GM12891 (cell line): ENCODE data around the gene NSD1.

ENCODE experiments used
- DNase-seq: peaks from one replicate; pipeline ENCODE4 v3.0.0; 2011; ENCODE audit warnings: low spot score; ENCODE audit not compliant: insufficient read length
- FAIRE-seq: peaks from 2 replicates; lab custom pipeline; 2011; peaks lifted over from hg19 to GRCh38; lab: Jason Lieb, UNC
- PAX5 ChIP-seq: IDR thresholded peaks from 2 replicates; pipeline ENCODE4 v1.6.1; 2011; ENCODE audit warnings: low read length, moderate library complexity, mild to moderate bottlenecking; ENCODE audit not compliant: insufficient read depth, severe bottlenecking
- POLR2A ChIP-seq: IDR thresholded peaks from 2 replicates; pipeline ENCODE4 v1.6.1; 2011; ENCODE audit warnings: low read depth, low read length, control low read depth
- POLR2AphosphoS5 ChIP-seq: IDR thresholded peaks from 2 replicates; pipeline ENCODE4 v1.6.1; 2011; ENCODE audit warnings: low read depth, low read length, control low read depth
- POU2F2 ChIP-seq: IDR thresholded peaks from 2 replicates; pipeline ENCODE4 v1.6.1; 2011; ENCODE audit warnings: low read depth, mild to moderate bottlenecking, control low read depth, low read length, moderate library complexity
- SPI1 ChIP-seq: IDR thresholded peaks from 2 replicates; pipeline ENCODE4 v1.6.1; 2011; ENCODE audit warnings: low read depth, low read length, control low read depth
- TAF1 ChIP-seq: IDR thresholded peaks from 2 replicates; pipeline ENCODE4 v1.6.1; 2011; ENCODE audit warnings: low read depth, low read length, control low read depth

The NSD1 gene

GRCh38 chr5:177092178-177093081, 41.1 kb upstream of the NSD1 start:
- DNase-seq (no peak), FAIRE-seq (no peak)
- TF ChIP-seq POLR2AphosphoS5 (no peak), TAF1 (no peak), SPI1 (no peak), POLR2A (no peak), PAX5 (no peak), POU2F2 (no peak)

DNA sequence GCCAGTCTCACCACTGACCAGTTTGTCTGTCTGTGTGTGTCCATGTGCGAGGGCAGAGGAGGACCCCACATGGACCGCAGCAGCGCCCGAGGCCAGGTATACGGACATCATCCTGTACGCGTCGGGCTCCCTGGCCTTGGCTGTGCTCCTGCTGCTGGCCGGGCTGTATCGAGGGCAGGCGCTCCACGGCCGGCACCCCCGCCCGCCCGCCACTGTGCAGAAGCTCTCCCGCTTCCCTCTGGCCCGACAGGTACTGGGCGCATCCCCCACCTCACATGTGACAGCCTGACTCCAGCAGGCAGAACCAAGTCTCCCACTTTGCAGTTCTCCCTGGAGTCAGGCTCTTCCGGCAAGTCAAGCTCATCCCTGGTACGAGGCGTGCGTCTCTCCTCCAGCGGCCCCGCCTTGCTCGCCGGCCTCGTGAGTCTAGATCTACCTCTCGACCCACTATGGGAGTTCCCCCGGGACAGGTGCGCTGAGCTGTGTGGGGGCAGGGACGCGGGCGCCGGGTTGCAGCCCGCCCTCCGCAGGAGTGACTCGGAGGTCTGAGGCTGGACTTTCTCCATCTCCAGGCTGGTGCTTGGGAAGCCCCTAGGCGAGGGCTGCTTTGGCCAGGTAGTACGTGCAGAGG, 40.4 kb upstream of the NSD1 start:
- TF ChIP-seq POU2F2 (no peak), SPI1 (no peak), TAF1 (no peak), POLR2A (no peak), POLR2AphosphoS5 (no peak), PAX5 (no peak)
- FAIRE-seq (no peak), DNase-seq (no peak)

- TF ChIP-seq POLR2AphosphoS5: no peak
- no peak for TF ChIP-seq SPI1
- no peak for TF ChIP-seq PAX5
- TF ChIP-seq POU2F2: no peak
- no peak for TF ChIP-seq TAF1
- no peak for TF ChIP-seq POLR2A
- DNase-seq: no peak
- no peak for FAIRE-seq
Observed at GRCh38 chr5:177093803-177094202, 39.8 kb upstream of the NSD1 start.

DNA sequence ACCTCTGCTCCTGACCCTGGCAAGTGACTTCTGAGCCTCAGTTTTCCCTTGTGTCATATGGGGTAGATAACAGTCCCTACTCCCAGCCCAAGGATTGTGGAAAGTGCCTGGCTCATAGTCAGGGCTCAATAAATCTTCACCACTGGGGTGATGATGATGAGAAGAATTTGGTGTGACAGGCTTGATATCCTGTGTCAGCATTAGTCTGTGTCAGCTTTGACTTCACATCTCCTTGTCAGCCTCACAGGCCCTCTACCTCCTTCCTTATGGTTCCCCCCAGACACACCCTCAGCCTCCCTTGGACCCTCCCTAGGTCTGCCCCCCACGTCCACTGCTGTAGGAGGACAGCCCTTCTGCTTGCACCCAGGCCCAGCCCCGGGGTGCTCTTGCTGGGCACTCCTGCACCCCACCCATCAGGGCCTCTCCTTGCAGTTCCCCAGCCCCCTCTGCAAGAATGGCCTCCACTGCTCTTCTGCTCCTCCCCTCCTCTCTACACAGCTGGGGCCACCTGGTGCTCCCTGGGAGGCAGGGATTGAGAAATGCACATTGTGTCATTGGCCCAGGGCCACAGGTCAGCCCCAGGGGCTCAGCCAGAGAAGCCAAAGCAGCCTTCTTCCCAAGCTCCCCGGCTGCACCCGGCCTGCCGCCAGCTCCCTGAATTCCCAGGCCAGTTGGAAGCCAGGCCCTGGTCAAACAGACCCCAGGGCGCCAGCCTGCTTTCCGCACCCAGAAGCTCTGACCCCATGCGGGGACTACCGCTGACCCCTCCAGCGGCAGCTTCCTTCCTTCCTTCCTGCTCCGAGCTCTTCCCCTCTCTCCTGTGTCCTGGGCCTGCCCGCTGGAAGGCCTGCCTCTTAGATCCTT, 39.1 kb upstream of the NSD1 start:
- TF ChIP-seq POLR2A: no peak
- no peak for TF ChIP-seq POU2F2
- TF ChIP-seq POLR2AphosphoS5: no peak
- no peak for TF ChIP-seq PAX5
- DNase-seq (no peak), FAIRE-seq (no peak)

- FAIRE-seq: no peak
- TF ChIP-seq POLR2A (no peak), PAX5 (no peak), TAF1 (no peak), POLR2AphosphoS5 (no peak), SPI1 (no peak), POU2F2 (no peak)
- no peak for DNase-seq
Observed at GRCh38 chr5:177095088-177095669, 38.4 kb upstream of the NSD1 start.

DNA sequence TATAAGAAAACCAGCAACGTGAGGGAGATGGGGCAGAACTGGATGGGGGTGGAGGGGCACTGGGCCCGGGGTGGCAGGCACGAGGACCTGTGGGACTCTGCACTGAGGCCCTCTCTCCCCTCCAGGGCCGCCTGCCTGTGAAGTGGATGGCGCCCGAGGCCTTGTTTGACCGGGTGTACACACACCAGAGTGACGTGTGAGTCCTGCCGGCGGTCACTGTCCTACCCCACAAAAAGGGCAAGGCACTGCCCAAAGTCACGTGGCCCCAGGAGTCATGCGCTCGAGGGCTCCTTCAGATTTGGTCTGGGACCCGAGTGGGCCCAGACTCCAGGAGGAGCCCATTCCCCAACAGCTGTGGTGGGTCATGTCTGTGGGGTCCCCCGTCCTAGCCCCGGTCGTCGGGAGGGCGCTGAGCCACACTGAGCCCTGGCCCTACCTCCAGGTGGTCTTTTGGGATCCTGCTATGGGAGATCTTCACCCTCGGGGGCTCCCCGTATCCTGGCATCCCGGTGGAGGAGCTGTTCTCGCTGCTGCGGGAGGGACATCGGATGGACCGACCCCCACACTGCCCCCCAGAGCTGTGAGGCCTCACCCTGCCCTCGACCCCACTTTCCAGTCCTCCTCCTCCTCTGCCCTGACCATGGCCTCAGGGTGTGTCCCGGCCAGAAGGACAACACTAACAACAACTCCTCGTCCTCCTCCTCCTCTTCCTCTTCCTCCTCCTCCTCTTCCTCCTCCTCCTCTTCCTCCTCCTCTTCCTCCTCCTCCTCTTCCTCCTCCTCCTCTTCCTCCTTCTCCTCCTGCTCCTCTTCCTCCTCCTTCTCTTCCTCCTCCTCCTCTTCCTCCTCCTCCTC, 37.2 kb upstream of the NSD1 start:
- no peak for FAIRE-seq
- DNase-seq: no peak
- no peak for TF ChIP-seq POU2F2
- TF ChIP-seq TAF1: no peak
- no peak for TF ChIP-seq POLR2A
- TF ChIP-seq PAX5: no peak
- no peak for TF ChIP-seq POLR2AphosphoS5
- TF ChIP-seq SPI1: no peak

DNA sequence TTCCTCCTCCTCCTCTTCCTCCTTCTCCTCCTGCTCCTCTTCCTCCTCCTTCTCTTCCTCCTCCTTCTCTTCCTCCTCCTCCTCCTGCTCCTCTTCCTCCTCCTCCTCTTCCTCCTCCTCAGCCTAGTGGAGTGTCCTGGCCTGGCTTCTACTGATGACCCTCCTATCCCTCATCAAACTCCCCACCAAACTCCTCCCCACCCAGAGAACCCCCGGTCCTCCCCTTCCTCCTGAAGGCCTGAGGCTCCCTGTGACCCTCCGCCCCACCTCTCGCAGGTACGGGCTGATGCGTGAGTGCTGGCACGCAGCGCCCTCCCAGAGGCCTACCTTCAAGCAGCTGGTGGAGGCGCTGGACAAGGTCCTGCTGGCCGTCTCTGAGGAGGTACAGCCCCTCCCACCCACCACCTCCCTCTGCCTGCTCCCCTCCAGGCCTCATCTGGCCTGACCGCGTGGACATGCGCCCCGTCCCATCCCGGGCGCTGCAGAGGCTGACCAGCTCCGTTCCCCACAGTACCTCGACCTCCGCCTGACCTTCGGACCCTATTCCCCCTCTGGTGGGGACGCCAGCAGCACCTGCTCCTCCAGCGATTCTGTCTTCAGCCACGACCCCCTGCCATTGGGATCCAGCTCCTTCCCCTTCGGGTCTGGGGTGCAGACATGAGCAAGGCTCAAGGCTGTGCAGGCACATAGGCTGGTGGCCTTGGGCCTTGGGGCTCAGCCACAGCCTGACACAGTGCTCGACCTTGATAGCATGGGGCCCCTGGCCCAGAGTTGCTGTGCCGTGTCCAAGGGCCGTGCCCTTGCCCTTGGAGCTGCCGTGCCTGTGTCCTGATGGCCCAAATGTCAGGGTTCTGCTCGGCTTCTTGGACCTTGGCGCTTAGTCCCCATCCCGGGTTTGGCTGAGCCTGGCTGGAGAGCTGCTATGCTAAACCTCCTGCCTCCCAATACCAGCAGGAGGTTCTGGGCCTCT, 36.3 kb upstream of the NSD1 start:
- no peak for TF ChIP-seq POLR2AphosphoS5
- TF ChIP-seq POLR2A: no peak
- TF ChIP-seq SPI1: no peak
- no peak for TF ChIP-seq POU2F2
- TF ChIP-seq PAX5: no peak
- no peak for TF ChIP-seq TAF1
- FAIRE-seq (no peak), DNase-seq (no peak)
